ENCODE measurements around the gene SPTBN5. TPM values are rescaled to one million over a fixed set of nuclear protein-coding genes. Genes with fewer than 3 reads are reported as not detected.

SPTBN5 gene
- 0.64 and 0.69 TPM in 2 replicates for total RNA-seq (2022)
- Bru-seq, nascent RNA: percentile 13 among the genes with signal in this experiment
- BruChase-seq, experiment 1, labeled RNA remaining after a 6-hour chase: percentile 29 among the genes with signal in this experiment
- BruChase-seq, experiment 2, labeled RNA remaining after a 2-hour chase: percentile 21 among the genes with signal in this experiment
- long read RNA-seq, partial matches to known transcripts: 1 of 1 reads
- long read RNA-seq, other reads (novel, unspliced or antisense): 0 of 1 reads

DNA sequence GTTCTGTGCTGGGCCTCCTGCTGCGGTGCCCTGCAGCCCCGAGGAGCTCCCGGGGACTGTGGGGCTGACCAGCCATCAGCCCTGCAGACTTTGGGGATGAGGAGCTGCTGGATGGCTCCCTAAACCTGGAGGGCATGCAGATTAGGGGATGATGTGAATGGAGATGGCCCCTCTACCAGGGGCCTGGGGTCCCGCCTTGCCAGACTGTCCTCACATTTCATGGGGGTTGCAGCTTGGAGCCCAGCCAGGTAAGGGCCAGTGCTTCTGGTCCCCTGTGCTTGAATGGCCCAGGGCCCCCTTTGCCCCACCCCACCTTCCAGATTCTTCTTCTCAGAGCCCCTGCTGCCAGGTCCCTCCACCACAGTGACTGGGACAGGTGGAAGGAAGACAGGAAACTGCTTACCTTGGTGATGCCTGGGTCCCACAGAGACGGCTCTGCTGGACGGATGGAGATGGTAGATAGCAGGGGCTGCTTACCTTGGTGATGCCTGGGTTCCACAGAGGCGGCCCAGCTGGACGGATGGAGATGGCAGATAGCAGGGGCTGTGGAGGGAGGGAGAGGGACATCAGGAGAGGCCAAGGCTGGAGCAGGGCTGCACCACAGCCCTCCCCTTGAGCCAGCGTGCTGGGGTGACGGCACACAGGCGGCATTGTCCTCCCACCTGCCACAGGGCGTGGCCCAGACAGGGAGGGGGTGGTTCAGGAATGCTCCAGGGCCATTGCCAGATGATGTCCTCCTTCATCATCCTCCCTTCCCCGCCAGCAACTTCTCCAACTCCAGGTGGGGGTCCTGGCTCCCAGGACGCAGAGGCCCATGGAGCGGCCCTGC is at the start of gene SPTBN5:
TSS of gene SPTBN5 (minus strand) at position 632 of the 829 bp plus-strand sequence. CDS start at position 76, 556 bp downstream.
- intact Hi-C loops (cut with micrococcal nuclease; ENCODE audit: unreplicated experiment): no loop called here
- no peaks in the 10 kb centered on the region for H3K27me3 Mint-ChIP-seq (ENCODE audit: unreplicated experiment)
- H3K36me3 Mint-ChIP-seq (ENCODE audit: insufficient read depth, unreplicated experiment): peaks cover 7% of the 10 kb centered on the region
- no TSS peak for BruUV-seq (replicated peaks)
- peak within 1 kb of the TSS; percentile 54 for H3K4me3 Mint-ChIP-seq (ENCODE audit: low read depth, unreplicated experiment)
- peak; percentile 13 for DNase-seq
- H3K9me3 Mint-ChIP-seq (ENCODE audit: low read depth, unreplicated experiment): no peaks in the 10 kb centered on the region
- CTCF ChIA-PET: interaction anchor here (0.6 kb wide), 1 partner anchor 11 kb away, joined by 3 read pairs; no protein-coding TSS in a partner anchor
- no peaks in the 10 kb centered on the region for H3K4me1 Mint-ChIP-seq (ENCODE audit: low read depth, unreplicated experiment)
- TF ChIP-seq, protein P1, sequence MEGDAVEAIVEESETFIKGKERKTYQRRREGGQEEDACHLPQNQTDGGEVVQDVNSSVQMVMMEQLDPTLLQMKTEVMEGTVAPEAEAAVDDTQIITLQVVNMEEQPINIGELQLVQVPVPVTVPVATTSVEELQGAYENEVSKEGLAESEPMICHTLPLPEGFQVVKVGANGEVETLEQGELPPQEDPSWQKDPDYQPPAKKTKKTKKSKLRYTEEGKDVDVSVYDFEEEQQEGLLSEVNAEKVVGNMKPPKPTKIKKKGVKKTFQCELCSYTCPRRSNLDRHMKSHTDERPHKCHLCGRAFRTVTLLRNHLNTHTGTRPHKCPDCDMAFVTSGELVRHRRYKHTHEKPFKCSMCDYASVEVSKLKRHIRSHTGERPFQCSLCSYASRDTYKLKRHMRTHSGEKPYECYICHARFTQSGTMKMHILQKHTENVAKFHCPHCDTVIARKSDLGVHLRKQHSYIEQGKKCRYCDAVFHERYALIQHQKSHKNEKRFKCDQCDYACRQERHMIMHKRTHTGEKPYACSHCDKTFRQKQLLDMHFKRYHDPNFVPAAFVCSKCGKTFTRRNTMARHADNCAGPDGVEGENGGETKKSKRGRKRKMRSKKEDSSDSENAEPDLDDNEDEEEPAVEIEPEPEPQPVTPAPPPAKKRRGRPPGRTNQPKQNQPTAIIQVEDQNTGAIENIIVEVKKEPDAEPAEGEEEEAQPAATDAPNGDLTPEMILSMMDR (IDR thresholded peaks at IDR 0.05; ENCODE audit: unreplicated experiment): no peak
- no peak within 1 kb of the TSS for H3K27ac Mint-ChIP-seq (ENCODE audit: unreplicated experiment)

DNA sequence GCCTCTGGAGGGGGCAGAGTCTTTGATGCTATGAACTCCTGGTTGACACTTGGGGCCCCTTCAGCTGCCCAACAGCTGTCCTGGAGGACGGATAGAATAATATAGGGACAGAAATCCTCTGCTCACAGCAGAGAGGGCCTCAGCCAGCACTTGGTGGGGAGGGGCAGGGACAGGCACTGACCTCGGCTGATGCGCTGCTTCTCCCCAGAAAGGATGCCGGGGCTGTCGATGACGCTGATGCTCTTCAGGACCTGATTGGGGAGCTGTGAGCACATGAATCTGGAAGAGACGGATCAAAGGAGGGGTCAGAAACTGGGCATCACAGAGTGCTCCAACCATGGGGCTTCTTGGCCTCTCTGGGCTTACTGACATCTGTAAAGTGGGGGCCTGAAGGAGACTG is 49.0 kb upstream of the SPTBN5 start:
- Mint-ChIP-seq H3K4me1 (ENCODE audit: low read depth, unreplicated experiment) (peaks cover 23% of the 10 kb centered on the region), H3K9me3 (ENCODE audit: low read depth, unreplicated experiment) (no peaks in the 10 kb centered on the region), H3K27me3 (ENCODE audit: unreplicated experiment) (no peaks in the 10 kb centered on the region), H3K27ac (ENCODE audit: unreplicated experiment) (no peak overlapping the region), H3K36me3 (ENCODE audit: insufficient read depth, unreplicated experiment) (peaks cover 15% of the 10 kb centered on the region), H3K4me3 (ENCODE audit: low read depth, unreplicated experiment) (no peak overlapping the region)
- DNase-seq: no peak
- CTCF ChIA-PET: no interaction called here
- BruUV-seq (replicated peaks): no TSS peak
- TF ChIP-seq, protein P1 (IDR thresholded peaks at IDR 0.05; ENCODE audit: unreplicated experiment): no peak
- intact Hi-C loops (cut with micrococcal nuclease; ENCODE audit: unreplicated experiment): no loop called here

DNA sequence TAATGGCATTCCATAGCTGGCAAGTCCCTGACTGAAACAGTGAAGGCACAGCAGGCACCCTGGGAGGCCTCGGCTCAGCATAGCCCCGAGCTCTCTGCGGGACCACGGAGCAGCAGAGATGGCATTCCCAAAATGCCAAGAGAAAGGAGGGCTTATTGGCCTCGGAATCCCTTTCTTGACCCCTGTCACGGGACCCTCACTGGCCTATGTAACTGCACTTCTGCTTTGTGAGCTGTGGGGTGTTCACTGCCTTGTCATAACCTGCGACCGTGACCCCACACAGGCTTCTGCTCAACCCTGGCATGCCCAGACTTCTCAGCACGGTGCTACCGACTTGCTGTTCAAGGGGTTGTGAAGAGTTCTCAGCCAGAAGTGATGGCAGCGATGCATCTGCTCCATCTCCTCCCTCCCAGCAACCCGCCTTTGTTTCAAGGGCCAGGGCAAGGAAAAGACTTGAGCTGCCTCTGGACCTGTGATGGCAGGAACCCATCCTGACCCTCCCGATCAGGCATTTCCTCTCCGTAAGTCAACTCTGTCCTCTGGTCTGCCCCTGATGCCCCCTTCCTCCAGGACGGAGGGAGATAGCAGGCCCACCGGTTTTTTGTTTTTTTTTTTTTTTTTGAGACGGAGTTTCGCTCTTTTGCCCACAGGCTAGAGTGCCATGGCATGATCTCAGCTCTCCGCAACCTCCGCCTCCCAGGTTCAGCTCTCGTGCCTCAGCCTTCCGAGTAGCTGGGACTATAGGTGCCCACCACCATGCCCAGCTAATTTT is 48.0 kb upstream of the SPTBN5 start:
- TF ChIP-seq, protein P1 (IDR thresholded peaks at IDR 0.05; ENCODE audit: unreplicated experiment): no peak
- CTCF ChIA-PET: no interaction called here
- peaks cover 24% of the 10 kb centered on the region for H3K36me3 Mint-ChIP-seq (ENCODE audit: insufficient read depth, unreplicated experiment)
- DNase-seq: no peak
- H3K4me3 Mint-ChIP-seq (ENCODE audit: low read depth, unreplicated experiment): no peak overlapping the region
- H3K4me1 Mint-ChIP-seq (ENCODE audit: low read depth, unreplicated experiment): peaks cover 23% of the 10 kb centered on the region
- no peak overlapping the region for H3K27ac Mint-ChIP-seq (ENCODE audit: unreplicated experiment)
- intact Hi-C loops (cut with micrococcal nuclease; ENCODE audit: unreplicated experiment): no loop called here
- no TSS peak for BruUV-seq (replicated peaks)
- no peaks in the 10 kb centered on the region for H3K9me3 Mint-ChIP-seq (ENCODE audit: low read depth, unreplicated experiment)
- no peaks in the 10 kb centered on the region for H3K27me3 Mint-ChIP-seq (ENCODE audit: unreplicated experiment)

DNA sequence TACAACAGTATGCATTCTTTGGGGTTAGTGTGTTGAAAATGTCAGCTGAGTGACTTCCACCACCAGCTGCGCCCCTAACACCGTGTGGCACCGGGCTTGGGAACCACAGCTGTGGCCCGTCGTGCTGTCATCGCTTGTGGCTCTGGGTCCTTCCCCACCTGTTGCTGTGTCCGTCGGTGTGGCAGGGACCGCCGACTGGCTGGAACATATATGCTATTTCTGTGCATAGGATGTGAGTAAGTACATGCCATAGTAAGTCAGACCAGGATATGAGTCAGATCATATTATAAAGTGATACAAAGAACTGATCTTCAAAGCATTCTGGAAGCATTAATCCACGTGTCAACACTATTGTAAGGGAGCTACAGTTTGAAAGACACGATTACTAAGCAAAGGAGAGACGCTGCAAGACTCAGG is 46.6 kb upstream of the SPTBN5 start:
- Mint-ChIP-seq H3K4me3 (ENCODE audit: low read depth, unreplicated experiment) (no peak overlapping the region), H3K4me1 (ENCODE audit: low read depth, unreplicated experiment) (peaks cover 24% of the 10 kb centered on the region), H3K36me3 (ENCODE audit: insufficient read depth, unreplicated experiment) (peaks cover 29% of the 10 kb centered on the region), H3K9me3 (ENCODE audit: low read depth, unreplicated experiment) (no peaks in the 10 kb centered on the region), H3K27ac (ENCODE audit: unreplicated experiment) (peak overlapping the region; percentile 12), H3K27me3 (ENCODE audit: unreplicated experiment) (no peaks in the 10 kb centered on the region)
- BruUV-seq (replicated peaks): no TSS peak
- DNase-seq: no peak
- intact Hi-C loops (cut with micrococcal nuclease; ENCODE audit: unreplicated experiment): no loop called here
- TF ChIP-seq, protein P1 (IDR thresholded peaks at IDR 0.05; ENCODE audit: unreplicated experiment): no peak
- CTCF ChIA-PET: interaction anchor here (1.0 kb wide), 1 partner anchor 32 kb away, joined by 4 read pairs; the partner anchor contains the start of gene EHD4
